ENCODE data around the gene ARID3A.

Gene ARID3A

GRCh38 chr19:931860-932647, 6.2 kb downstream of the ARID3A start:
- DNase-seq (ENCODE audit: low spot score) = no peak

- no peak for DNase-seq (ENCODE audit: low spot score)
Observed at GRCh38 chr19:932648-933552, 7.1 kb downstream of the ARID3A start.

- no peak for DNase-seq (ENCODE audit: low spot score)
Observed at GRCh38 chr19:933553-933882, 7.7 kb downstream of the ARID3A start.

- DNase-seq (ENCODE audit: low spot score) = no peak
Observed at GRCh38 chr19:934197-934840, 8.5 kb downstream of the ARID3A start.

GRCh38 chr19:934865-935479, 9.1 kb downstream of the ARID3A start:
- no peak for DNase-seq (ENCODE audit: low spot score)

GRCh38 chr19:936175-936546, 10.3 kb downstream of the ARID3A start:
- no peak for DNase-seq (ENCODE audit: low spot score)

- DNase-seq (ENCODE audit: low spot score) = no peak
Observed at GRCh38 chr19:937259-937694, 11.4 kb downstream of the ARID3A start.

GRCh38 chr19:938233-938923, 12.5 kb downstream of the ARID3A start:
- no peak for DNase-seq (ENCODE audit: low spot score)

GRCh38 chr19:939439-939838, 13.6 kb downstream of the ARID3A start:
- DNase-seq (ENCODE audit: low spot score) = no peak

GRCh38 chr19:939922-940321, 14.1 kb downstream of the ARID3A start:
- DNase-seq (ENCODE audit: low spot score) = no peak

GRCh38 chr19:940591-941291, 14.9 kb downstream of the ARID3A start:
- no peak for DNase-seq (ENCODE audit: low spot score)

GRCh38 chr19:941292-942132, 15.7 kb downstream of the ARID3A start:
- no peak for DNase-seq (ENCODE audit: low spot score)

- DNase-seq (ENCODE audit: low spot score) = no peak
Observed at GRCh38 chr19:942133-942645, 16.4 kb downstream of the ARID3A start.

- DNase-seq (ENCODE audit: low spot score) = no peak
Observed at GRCh38 chr19:943551-944170, 17.8 kb downstream of the ARID3A start.

GRCh38 chr19:944171-944567, 18.3 kb downstream of the ARID3A start:
- DNase-seq (ENCODE audit: low spot score) = no peak

- no peak for DNase-seq (ENCODE audit: low spot score)
Observed at GRCh38 chr19:944663-945241, 18.9 kb downstream of the ARID3A start.

GRCh38 chr19:945401-946252, 19.8 kb downstream of the ARID3A start:
- no peak for DNase-seq (ENCODE audit: low spot score)

GRCh38 chr19:947090-947706, 21.4 kb downstream of the ARID3A start:
- DNase-seq (ENCODE audit: low spot score) = no peak
